ENCODE results near the gene LYPD3.
"Not testable (repeated sequence)": the region's sequence is repeated elsewhere in the genome, so short reads cannot be mapped to it uniquely, and the experiment has no call there.

Gene LYPD3

GRCh38 chr19:43446746-43447489, 18.5 kb downstream of the LYPD3 start:
- peak; percentile 94 for ATAC-seq (replicated peaks)
- Mint-ChIP-seq H3K4me1 (ENCODE audit: low read depth in 2 of 2) (peaks cover 4 to 7% of the 10 kb centered on the region in 2 donors), H3K36me3 (ENCODE audit: insufficient read depth) (peaks cover 3% of the 10 kb centered on the region), H3K27me3 (no peaks in the 10 kb centered on the region), H3K4me3 (no peak overlapping the region), H3K27ac (peak overlapping the region; percentile 41 to 84), H3K9me3 (no peaks in the 10 kb centered on the region)
- DNase-seq, result peak; percentile 73 to 76 (median 75)

- peaks cover 4 to 9% of the 10 kb centered on the region in 2 donors for H3K4me1 Mint-ChIP-seq (ENCODE audit: low read depth in 2 of 2)
- no peak overlapping the region for H3K4me3 Mint-ChIP-seq
- no peaks in the 10 kb centered on the region for H3K27me3 Mint-ChIP-seq
- H3K27ac Mint-ChIP-seq, result peak overlapping the region in 1 of 2 donors; percentile 3
- ATAC-seq (replicated peaks) (no peak), DNase-seq (no peak)
- H3K36me3 Mint-ChIP-seq (ENCODE audit: insufficient read depth), result peaks cover 3% of the 10 kb centered on the region
- H3K9me3 Mint-ChIP-seq, result no peaks in the 10 kb centered on the region
Observed at GRCh38 chr19:43445426-43445825, 20.0 kb downstream of the LYPD3 start.

- Mint-ChIP-seq H3K36me3 (ENCODE audit: insufficient read depth) (peaks cover 3% of the 10 kb centered on the region), H3K9me3 (no peaks in the 10 kb centered on the region), H3K27ac (peak overlapping the region; percentile 41 to 62), H3K4me1 (ENCODE audit: low read depth in 2 of 2) (peaks cover 6 to 9% of the 10 kb centered on the region in 2 donors), H3K4me3 (no peak overlapping the region), H3K27me3 (no peaks in the 10 kb centered on the region)
- no peak for DNase-seq
- ATAC-seq (replicated peaks), result no peak
Observed at GRCh38 chr19:43444531-43445287, 20.7 kb downstream of the LYPD3 start.

GRCh38 chr19:43444091-43444490, 21.3 kb downstream of the LYPD3 start:
- H3K27me3 Mint-ChIP-seq; DNase-seq; H3K4me3 Mint-ChIP-seq; H3K36me3 Mint-ChIP-seq (ENCODE audit: insufficient read depth); H3K9me3 Mint-ChIP-seq; ATAC-seq (replicated peaks): not testable (repeated sequence)
- peak overlapping the region; percentile 41 to 76 for H3K27ac Mint-ChIP-seq
- peaks cover 13% of the 10 kb centered on the region in 2 donors for H3K4me1 Mint-ChIP-seq (ENCODE audit: low read depth in 2 of 2)

- DNase-seq, result no peak
- Mint-ChIP-seq H3K27me3 (no peaks in the 10 kb centered on the region), H3K4me1 (ENCODE audit: low read depth in 2 of 2) (peaks cover 22 to 25% of the 10 kb centered on the region in 2 donors), H3K4me3 (no peak overlapping the region), H3K27ac (peak overlapping the region in 1 of 2 donors; percentile 76), H3K36me3 (ENCODE audit: insufficient read depth) (no peaks in the 10 kb centered on the region), H3K9me3 (no peaks in the 10 kb centered on the region)
- no peak for ATAC-seq (replicated peaks)
Observed at GRCh38 chr19:43441716-43442115, 23.7 kb downstream of the LYPD3 start.

- Mint-ChIP-seq H3K36me3 (ENCODE audit: insufficient read depth) (no peaks in the 10 kb centered on the region), H3K4me3 (peak overlapping the region in 1 of 2 donors; percentile 59), H3K27me3 (no peaks in the 10 kb centered on the region), H3K27ac (peak overlapping the region; percentile 76 to 79), H3K9me3 (no peaks in the 10 kb centered on the region), H3K4me1 (ENCODE audit: low read depth in 2 of 2) (peaks cover 24 to 30% of the 10 kb centered on the region in 2 donors)
- DNase-seq, result no peak
- ATAC-seq (replicated peaks), result no peak
Observed at GRCh38 chr19:43439709-43440063, 25.7 kb downstream of the LYPD3 start.

- Mint-ChIP-seq H3K27ac (peak overlapping the region; percentile 76 to 79), H3K4me1 (ENCODE audit: low read depth in 2 of 2) (peaks cover 24 to 30% of the 10 kb centered on the region in 2 donors)
Observed at GRCh38 chr19:43439032-43439708, 26.2 kb downstream of the LYPD3 start.

GRCh38 chr19:43438291-43439031, 26.9 kb downstream of the LYPD3 start:
- H3K9me3 Mint-ChIP-seq, result no peaks in the 10 kb centered on the region
- no peak for DNase-seq
- peaks cover 24 to 30% of the 10 kb centered on the region in 2 donors for H3K4me1 Mint-ChIP-seq (ENCODE audit: low read depth in 2 of 2)
- H3K27me3 Mint-ChIP-seq, result no peaks in the 10 kb centered on the region
- H3K27ac Mint-ChIP-seq, result peak overlapping the region; percentile 76 to 79
- ATAC-seq (replicated peaks), result no peak
- no peaks in the 10 kb centered on the region for H3K36me3 Mint-ChIP-seq (ENCODE audit: insufficient read depth)
- peak overlapping the region; percentile 54 to 59 for H3K4me3 Mint-ChIP-seq

More at GRCh38 chr19:43439032-43439708, 26.2 kb downstream of the LYPD3 start:
- peak overlapping the region; percentile 54 to 59 for H3K4me3 Mint-ChIP-seq
- H3K36me3 Mint-ChIP-seq (ENCODE audit: insufficient read depth), result no peaks in the 10 kb centered on the region
- peak; percentile 96 for ATAC-seq (replicated peaks)
- DNase-seq, result peak; percentile 21 to 39 (median 30)
- H3K27me3 Mint-ChIP-seq, result no peaks in the 10 kb centered on the region
- no peaks in the 10 kb centered on the region for H3K9me3 Mint-ChIP-seq

- Mint-ChIP-seq H3K9me3 (no peaks in the 10 kb centered on the region), H3K27ac (peak overlapping the region; percentile 76 to 79), H3K36me3 (ENCODE audit: insufficient read depth) (no peaks in the 10 kb centered on the region), H3K4me1 (ENCODE audit: low read depth in 2 of 2) (peaks cover 24 to 36% of the 10 kb centered on the region in 2 donors), H3K4me3 (peak overlapping the region in 1 of 2 donors; percentile 4), H3K27me3 (no peaks in the 10 kb centered on the region)
- no peak for ATAC-seq (replicated peaks)
- no peak for DNase-seq
Observed at GRCh38 chr19:43437712-43438111, 27.7 kb downstream of the LYPD3 start.

- Mint-ChIP-seq H3K27ac (peak overlapping the region; percentile 76 to 79), H3K4me1 (ENCODE audit: low read depth in 2 of 2) (peaks cover 24 to 37% of the 10 kb centered on the region in 2 donors), H3K4me3 (peak overlapping the region in 1 of 2 donors; percentile 4)
- not testable (repeated sequence) for DNase-seq; H3K36me3 Mint-ChIP-seq (ENCODE audit: insufficient read depth); ATAC-seq (replicated peaks); H3K27me3 Mint-ChIP-seq; H3K9me3 Mint-ChIP-seq
Observed at GRCh38 chr19:43437284-43437683, 28.1 kb downstream of the LYPD3 start.

GRCh38 chr19:43435775-43436174, 29.6 kb downstream of the LYPD3 start:
- peaks cover 3% of the 10 kb centered on the region for H3K36me3 Mint-ChIP-seq (ENCODE audit: insufficient read depth)
- ATAC-seq (replicated peaks) (no peak), DNase-seq (no peak)
- no peaks in the 10 kb centered on the region for H3K9me3 Mint-ChIP-seq
- H3K4me3 Mint-ChIP-seq, result no peak overlapping the region
- peak overlapping the region; percentile 44 to 76 for H3K27ac Mint-ChIP-seq
- H3K4me1 Mint-ChIP-seq (ENCODE audit: low read depth in 2 of 2), result peaks cover 24 to 37% of the 10 kb centered on the region in 2 donors
- no peaks in the 10 kb centered on the region for H3K27me3 Mint-ChIP-seq

- H3K27me3 Mint-ChIP-seq, result no peaks in the 10 kb centered on the region
- H3K9me3 Mint-ChIP-seq, result no peaks in the 10 kb centered on the region
- peaks cover 3% of the 10 kb centered on the region for H3K36me3 Mint-ChIP-seq (ENCODE audit: insufficient read depth)
- H3K4me3 Mint-ChIP-seq, result no peak overlapping the region
- H3K4me1 Mint-ChIP-seq (ENCODE audit: low read depth in 2 of 2), result peaks cover 16 to 25% of the 10 kb centered on the region in 2 donors
- no peak for DNase-seq
- H3K27ac Mint-ChIP-seq, result no peak overlapping the region
- ATAC-seq (replicated peaks), result no peak
Observed at GRCh38 chr19:43433689-43434088, 31.7 kb downstream of the LYPD3 start.

- Mint-ChIP-seq H3K27ac (no peak overlapping the region), H3K36me3 (ENCODE audit: insufficient read depth) (peaks cover 3% of the 10 kb centered on the region), H3K4me1 (ENCODE audit: low read depth in 2 of 2) (peaks cover 12 to 22% of the 10 kb centered on the region in 2 donors), H3K9me3 (no peaks in the 10 kb centered on the region), H3K27me3 (no peaks in the 10 kb centered on the region), H3K4me3 (no peak overlapping the region)
- DNase-seq, result no peak
- no peak for ATAC-seq (replicated peaks)
Observed at GRCh38 chr19:43433358-43433673, 32.1 kb downstream of the LYPD3 start.
